NCI-H82 treated with DMSO at 0.1 percent for 48 hours (cell line): ENCODE data around the gene C1QTNF8.

Source experiments
- DNase-seq: peaks from one replicate; lab custom pipeline; 2025; ENCODE audit not compliant: unreplicated experiment; lab: John Stamatoyannopoulos, UW

The C1QTNF8 gene

GRCh38 chr16:1079786-1080525 lies 16.1 kb downstream of the C1QTNF8 start:
- DNase-seq, result no peak

GRCh38 chr16:1079341-1079740 lies 16.7 kb downstream of the C1QTNF8 start:
- DNase-seq, result no peak

- peak; percentile 15 for DNase-seq
Observed at GRCh38 chr16:1078579-1079021, 17.4 kb downstream of the C1QTNF8 start.

- no peak for DNase-seq
Observed at GRCh38 chr16:1077877-1078578, 18.0 kb downstream of the C1QTNF8 start.

DNA sequence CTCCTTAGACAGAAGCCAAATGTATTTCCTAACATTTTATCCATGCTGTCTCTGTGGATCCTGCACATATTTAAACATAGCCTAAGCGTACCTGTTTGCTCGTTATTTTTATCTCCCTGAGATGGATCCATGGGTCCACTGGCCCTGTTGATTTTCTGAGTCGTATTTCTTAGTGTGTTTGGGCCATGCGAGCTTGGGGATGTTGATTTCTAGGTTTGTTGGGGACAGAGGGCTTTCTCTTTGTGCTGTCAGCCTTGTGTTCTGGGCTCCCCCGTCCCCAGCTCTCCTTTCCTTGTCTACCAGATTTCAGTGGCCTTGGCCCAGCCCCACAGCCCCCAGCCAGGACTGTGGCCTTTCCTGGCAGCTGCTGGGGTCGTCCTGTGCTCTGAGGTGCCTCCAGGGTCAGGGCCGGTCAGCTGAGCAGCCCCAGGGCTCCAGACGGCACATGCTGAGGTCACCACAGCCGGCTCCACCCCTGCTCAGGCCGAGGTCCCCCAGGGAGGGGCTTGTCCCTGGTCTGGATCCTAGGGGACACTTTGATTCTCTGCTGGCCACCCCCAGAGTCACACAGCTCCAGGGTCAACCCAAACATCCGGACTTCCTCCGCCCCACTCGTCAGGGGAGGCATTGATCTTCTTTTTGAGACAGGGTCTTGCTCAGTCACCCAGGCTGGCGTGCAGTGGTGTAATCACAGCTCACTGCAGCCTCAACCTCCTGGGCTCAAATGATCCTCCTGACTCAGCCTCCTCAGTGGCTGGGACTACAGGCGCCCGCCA lies 19.1 kb downstream of the C1QTNF8 start:
- no peak for DNase-seq

GRCh38 chr16:1075546-1075945 lies 20.5 kb downstream of the C1QTNF8 start:
- DNase-seq, result no peak

GRCh38 chr16:1074379-1074649 lies 21.7 kb downstream of the C1QTNF8 start:
- DNase-seq, result no peak

- no peak for DNase-seq
Observed at GRCh38 chr16:1073566-1074378, 22.3 kb downstream of the C1QTNF8 start.

DNA sequence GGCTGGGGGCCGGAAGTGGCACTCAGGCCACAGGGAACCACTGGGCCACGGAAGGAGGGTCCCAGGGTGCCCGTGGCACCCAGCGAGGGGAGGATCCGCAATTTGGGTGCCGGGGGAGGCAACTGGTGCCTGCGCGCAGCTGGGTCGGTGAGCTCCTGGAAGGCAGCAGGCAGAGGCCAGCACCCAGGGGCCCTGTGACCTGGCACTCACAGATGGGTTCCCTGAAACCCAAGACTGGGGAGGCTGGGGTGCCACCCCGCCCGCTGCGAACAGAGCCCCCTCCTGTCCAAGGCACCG lies 22.8 kb downstream of the C1QTNF8 start:
- no peak for DNase-seq

GRCh38 chr16:1072526-1073261 lies 23.4 kb downstream of the C1QTNF8 start, which contains the start of gene SSTR5:
TSS of gene SSTR5 (plus strand) at chr16:1072747. CDS start at chr16:1078869, 6,122 bp downstream.
- DNase-seq, result no peak

DNA sequence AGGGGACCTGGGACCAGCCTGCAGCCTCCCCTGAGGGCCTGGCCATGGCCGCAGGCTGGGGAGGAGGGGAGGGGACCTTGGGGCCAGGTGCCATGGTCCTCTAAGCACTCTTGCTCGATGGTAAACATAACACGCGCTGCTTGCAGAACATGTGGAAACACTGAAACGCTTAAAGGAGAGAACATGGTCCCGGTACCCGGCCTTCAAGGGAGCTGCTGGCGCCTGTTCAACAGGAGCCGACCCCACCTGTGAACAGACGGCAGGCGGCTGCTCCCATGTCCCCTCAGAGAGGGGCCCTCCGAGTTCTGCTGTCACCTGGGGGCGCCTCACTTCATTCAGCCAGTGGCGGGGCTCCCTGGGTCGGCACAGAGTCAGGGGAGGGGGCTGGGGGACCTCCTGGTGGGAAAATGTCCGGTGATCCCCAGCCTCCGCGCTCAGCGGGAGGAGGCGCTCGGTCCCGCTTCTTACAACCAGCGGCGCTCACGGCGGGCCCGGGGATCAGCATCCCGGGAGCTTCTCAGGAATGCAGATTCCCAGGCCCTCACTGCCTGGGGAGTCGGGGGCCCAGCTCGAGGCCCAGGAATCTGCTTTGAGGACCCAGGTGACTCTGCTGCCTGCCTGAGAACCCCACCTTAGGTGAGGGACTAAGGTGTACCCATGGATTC lies 24.4 kb downstream of the C1QTNF8 start:
- no peak for DNase-seq

DNA sequence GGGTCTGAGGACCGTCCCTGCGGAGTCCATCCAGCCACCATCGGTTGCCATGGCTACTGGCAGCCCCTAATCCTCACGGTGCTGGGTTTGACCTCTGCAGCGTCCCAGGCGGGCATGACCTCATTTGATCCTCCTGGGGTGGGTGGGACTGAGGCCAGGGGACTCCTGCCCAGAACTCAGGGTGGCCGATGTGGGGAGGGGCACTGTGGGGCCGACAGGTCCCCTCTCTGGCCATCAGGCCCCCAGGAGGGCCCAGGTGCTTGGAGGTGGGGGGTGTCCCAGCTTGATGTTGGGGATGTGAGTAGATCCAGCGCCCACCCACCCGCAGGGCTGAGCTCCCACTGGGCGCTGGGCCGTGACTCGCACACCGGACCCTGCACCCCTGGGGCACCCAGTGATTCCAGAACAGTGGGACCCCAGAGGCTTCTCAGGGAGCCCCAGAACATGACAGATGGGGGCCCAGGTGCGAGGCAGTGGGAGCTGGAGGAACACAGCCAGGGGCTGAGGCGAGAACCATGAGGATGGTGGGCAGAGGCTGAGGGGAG lies 25.1 kb downstream of the C1QTNF8 start:
- no peak for DNase-seq

DNA sequence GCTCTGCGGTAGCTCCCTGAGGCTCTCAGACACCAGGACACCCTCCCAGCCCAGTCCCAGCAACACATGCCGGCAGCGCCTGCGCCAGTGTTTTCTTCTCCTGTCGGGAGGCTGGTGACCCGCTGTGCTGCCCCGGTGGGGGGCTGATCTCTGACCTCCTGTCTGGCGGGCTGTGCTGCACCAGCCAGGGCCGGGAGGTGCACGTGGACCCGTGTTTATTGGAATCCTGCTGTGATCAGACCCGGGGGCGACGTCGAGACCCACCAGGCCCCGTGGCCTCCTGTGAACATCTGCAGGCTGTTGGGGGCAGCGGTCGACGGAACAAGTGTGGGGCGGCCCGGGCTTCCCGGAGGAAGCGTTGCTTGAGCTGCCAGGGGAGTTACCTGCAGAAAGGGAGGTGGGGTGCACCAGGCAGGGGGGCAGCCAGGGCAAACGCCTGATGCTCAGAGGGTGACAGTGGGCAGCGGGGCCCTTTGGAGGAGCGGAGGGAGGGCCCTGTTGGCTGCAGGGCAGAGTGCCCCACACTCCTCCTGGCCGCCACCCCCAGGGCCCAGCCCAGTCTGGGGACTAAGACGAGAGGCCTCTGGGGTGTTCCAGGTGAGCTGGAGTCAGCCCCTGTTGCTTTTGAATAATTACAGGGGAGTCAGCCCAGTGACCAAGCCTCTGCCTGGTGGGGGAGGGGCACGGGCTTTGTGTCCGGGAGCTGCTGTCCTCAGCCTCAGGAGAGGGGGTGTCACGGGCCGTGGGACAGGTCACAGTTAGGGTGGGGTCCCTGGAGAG lies 25.8 kb downstream of the C1QTNF8 start:
- DNase-seq, result no peak

GRCh38 chr16:1069154-1069553 lies 26.9 kb downstream of the C1QTNF8 start:
- DNase-seq, result no peak

- DNase-seq, result no peak
Observed at GRCh38 chr16:1068451-1068850, 27.6 kb downstream of the C1QTNF8 start.

GRCh38 chr16:1067629-1068028 lies 28.4 kb downstream of the C1QTNF8 start:
- DNase-seq, result no peak

DNA sequence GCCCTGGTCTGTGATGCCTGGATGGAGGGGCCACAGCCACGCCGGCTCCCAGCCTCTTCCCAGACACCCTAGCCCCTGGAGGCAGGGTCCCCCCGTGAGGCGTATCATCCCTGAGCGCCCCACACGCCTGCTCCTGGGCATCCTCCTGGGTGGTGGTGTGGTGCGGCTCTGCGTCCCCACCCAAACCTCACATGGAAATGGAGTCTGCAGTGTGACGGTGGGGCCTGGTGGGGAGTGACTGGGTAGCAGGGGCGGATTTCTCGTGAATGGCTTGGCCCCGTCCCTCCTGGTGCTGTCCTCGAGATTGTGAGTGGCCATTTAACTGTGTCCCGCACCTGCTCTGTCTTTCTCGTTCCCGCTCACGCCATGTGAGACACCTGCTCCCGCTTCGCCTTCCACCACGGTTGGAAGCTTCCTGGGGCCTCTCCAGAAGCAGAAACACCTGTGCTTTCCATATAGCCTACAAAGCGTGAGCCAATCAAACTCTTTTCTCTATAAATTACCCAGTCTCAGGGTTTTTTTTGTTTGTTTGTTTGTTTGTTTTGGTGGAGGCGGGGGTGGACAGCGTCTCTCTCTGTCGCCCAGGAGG lies 29.4 kb downstream of the C1QTNF8 start:
- no peak for DNase-seq

GRCh38 chr16:1065469-1066128 lies 30.4 kb downstream of the C1QTNF8 start:
- DNase-seq, result no peak
